Stimulated activated CD8-positive, alpha-beta memory T cell treated with anti-CD3 and anti-CD28 coated beads, Interleukin-7, amount 100 ng/mL, for 24 hours (primary cell): ENCODE results near the gene STIMATE.
A peak's percentile ranks its signal among the peaks of the same experiment; 100 is the strongest.

Source experiments
- DNase-seq: peaks from one replicate; pipeline ENCODE4 v3.0.0-alpha.2; 2020; ENCODE audit warnings: low read depth

The STIMATE gene

GRCh38 chr3:52897130-52898122 is at the start of gene STIMATE:
Gene STIMATE (minus strand): TSS chr3:52897548. CDS start chr3:52897450, 98 bp downstream.
- peak; percentile 54 for DNase-seq

GRCh38 chr3:52939600-52939999 is 42.3 kb upstream of the STIMATE start:
- no peak for DNase-seq

- peak; percentile 6 for DNase-seq
Measured at GRCh38 chr3:52934630-52935530, 37.5 kb upstream of the STIMATE start.

DNA sequence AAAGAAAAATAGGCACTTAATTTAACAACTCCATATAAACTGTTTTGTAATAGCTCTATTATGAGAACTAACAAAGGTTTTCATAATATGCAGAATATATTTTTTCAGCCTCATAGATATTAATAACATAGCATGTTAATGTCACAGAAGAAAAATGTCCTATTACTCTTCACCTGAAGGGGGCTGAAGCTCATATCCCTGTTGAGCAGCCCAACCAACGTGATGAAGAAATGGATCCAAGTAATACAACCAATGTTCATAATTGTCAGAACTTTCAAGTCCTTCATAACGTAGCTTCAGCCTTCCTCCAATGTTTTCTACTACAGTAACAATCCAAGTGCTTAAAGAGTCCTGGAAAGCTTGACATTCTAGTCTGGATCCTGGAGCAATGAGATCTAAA is 34.5 kb upstream of the STIMATE start:
- DNase-seq = no peak

DNA sequence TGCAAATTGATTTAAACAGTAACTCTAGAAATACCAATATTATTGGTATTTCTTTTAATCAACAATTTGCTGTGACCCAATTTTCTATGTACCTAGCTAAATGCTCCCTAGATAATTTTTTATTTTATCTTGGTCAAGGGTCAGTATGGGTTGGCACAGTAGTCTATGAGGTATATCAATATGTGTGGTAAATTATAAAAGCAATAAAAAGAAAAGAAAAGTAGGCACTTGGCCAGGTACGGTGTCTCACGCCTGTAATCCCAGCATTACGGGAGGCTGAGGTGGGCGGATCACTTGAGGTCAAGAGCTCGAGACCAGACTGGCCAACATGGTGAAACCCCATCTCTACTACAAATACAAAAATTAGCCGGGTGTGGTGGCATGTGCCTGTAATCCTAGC is 34.0 kb upstream of the STIMATE start:
- no peak for DNase-seq

- DNase-seq = no peak
Measured at GRCh38 chr3:52930748-52931147, 33.4 kb upstream of the STIMATE start.

DNA sequence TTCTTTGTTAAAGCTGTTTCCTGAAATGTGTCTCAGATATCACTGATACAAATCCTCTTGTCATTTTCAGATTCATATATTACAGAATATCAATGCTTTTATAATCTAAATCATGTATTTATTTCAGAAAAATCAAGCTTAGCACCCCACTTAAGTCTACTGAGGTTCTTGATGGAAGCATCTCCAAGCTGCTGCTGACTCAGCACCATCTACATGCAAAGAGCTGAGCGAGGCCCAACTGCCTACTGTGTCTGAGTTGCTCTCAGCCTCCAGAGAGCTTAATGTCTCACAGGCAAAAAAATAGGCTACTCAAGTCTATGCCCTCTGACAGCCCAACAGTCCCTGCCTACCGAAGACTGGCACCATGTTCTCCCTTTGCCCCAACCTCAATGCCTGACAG is 29.2 kb upstream of the STIMATE start:
- no peak for DNase-seq

- no peak for DNase-seq
Measured at GRCh38 chr3:52925405-52926313, 28.3 kb upstream of the STIMATE start.

DNA sequence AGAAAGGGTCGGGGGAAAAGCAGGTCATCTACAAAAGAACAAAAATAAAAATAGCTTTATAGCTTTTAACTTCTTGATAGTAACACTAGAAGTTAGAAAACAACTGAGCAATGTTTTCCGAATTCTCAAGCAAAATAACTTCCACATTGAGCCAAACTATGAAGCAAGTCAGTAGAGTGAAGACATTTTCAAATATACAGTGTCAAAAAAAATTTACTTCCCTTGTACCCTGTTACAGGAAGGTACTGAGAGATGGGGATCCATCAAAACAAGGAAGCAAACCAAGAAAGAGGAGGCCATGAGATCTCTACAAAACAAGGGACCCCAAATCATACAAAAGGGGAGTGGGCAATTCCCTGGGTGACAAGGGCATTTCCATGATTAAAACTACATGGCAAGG is 26.6 kb upstream of the STIMATE start:
- no peak for DNase-seq

DNA sequence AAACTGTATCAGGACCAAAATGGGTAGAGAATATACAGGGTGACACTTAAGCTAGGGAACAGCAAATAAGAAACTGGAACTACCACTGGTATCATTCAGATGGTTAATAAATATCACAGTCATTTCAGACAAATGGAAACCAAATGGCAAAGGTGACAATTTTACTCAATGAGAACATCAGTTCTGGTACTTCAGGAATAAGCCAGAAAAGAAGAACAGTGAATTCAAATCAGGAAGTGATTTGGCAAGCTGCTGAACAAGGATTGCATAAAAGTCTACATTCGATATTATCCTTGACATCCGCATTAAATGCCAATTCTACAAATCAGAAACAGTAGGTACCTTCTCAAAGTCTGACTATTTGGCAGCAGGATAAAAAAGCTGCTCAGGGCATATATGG is 23.5 kb upstream of the STIMATE start:
- DNase-seq = no peak

DNA sequence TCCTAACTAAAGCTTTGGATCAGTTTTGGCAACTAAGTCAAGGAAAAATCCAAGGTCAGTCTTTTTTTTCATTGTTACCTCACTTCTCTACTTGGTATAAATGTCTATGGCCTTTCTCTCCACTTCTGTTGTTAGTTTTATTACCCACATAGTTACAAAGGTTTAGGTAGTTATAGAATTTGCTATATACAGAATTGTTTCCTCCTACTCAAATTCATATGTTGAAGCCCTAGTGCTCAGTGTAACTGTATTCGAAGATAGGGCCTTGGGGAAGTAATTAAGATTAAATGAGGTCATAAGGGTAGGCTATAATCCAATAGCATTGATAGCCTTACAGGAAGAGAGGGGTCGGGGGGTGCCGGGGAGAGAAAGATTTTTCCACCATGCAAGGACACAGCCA is 19.7 kb upstream of the STIMATE start:
- no peak for DNase-seq

- DNase-seq = no peak
Measured at GRCh38 chr3:52915294-52915693, 17.9 kb upstream of the STIMATE start.

- no peak for DNase-seq
Measured at GRCh38 chr3:52912885-52913731, 15.8 kb upstream of the STIMATE start.

DNA sequence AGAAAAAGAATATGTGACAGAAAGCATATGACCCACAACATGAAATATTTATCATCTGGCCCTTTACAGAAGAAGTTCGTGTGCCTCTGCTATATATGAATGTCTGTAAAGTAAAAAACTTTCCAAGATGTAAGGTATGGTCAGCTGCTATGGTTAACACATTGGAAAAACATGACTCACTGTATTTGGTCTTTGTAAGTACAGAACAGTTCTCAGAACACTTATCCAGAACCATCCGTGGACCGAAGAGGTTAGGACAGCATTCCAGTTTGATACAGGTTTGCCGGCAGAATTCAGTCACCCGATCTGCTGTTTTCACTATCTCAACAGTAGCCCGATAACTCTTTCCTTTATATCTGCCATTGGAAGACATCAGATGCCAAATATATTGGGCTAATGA is 13.5 kb upstream of the STIMATE start:
- no peak for DNase-seq

DNA sequence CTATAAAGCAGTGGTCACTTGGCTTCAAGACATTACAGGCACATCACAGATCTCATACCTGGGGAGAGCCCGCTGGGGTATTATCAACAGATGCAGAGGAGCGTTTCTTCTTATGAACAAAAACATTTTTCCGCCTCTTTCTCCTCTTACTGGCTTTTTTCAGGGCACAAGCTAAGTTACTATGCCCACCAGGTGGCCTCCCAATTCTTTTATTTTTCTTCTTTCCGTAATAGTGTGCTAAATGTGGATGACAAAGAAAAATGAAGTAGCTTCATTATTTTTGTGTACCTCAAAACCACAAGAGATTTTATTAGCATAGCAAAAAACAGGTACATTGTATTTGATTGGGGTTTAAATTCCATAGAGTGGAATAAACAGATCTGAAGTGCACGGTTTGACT is 10.1 kb upstream of the STIMATE start:
- no peak for DNase-seq

DNA sequence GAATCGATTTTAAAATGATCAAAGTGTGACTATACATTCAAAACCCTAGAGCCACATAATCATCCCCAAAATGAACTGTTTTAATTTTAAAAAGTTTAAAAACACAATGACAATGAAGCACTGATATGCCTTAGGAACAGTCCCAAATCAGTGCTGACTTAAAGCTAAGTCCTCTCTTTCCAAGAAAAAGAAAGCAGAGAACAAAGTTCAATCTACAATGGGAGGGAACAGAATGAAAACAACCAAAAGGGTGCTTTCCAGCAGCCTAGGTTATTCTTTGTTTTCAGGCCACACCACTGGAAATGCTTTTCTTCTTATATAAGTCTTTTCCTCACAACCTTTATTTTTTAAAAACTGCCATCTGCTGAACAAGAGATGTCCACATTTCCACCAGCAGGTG is 7.2 kb upstream of the STIMATE start:
- DNase-seq = no peak

DNA sequence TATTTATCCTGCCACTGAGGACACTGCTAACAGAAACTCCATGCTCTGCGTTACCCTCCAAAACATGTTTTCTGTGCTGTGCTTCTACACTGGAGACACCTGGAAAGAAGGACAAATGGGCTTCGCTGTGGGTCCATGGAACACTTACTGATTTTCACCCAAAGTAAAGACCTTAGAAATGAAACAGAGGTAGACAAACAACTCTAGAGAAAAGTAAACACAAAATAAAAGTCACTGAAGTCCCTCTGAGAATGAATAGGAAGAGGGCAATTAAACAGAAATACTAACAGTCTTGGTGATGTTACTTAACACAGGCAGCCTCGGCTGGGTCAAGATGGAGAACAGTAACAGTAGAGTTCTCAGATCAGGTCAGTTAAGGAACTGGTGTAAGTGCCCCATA is 6.7 kb upstream of the STIMATE start:
- no peak for DNase-seq

DNA sequence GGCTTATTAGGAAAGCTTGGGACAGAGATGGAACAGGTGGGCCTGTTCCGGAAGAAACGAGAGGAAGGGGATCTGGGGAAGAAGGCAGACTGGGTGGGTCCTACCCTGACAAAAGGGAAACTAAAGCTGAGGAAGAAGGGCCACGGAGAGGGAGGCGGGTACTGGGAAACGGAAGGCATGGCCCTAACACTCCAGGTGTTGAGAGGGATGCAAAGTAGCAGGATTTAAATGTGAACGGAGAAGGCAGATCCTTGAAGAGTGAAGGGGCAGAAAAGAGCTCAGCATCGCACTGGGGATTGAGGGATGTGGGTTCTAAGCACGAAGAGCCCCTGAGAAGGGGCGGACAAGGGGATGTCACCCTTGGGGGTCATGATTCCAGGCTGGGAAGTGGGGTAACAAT is 735 bp downstream of the STIMATE start:
- no peak for DNase-seq

- no peak for DNase-seq
Measured at GRCh38 chr3:52896151-52896550, 1.2 kb downstream of the STIMATE start.

- no peak for DNase-seq
Measured at GRCh38 chr3:52895418-52895817, 1.9 kb downstream of the STIMATE start.

GRCh38 chr3:52894756-52895155 is 2.6 kb downstream of the STIMATE start:
- DNase-seq = no peak
